ENCODE measurements around the gene RASIP1. TPM values are rescaled to one million over a fixed set of nuclear protein-coding genes. Genes with fewer than 3 reads are reported as not detected.
"Not testable (repeated sequence)": the region's sequence is repeated elsewhere in the genome, so short reads cannot be mapped to it uniquely, and the experiment has no call there.

RASIP1 gene
- total RNA-seq, 1 experiment from 2014 or later, result 0.14 TPM

DNA sequence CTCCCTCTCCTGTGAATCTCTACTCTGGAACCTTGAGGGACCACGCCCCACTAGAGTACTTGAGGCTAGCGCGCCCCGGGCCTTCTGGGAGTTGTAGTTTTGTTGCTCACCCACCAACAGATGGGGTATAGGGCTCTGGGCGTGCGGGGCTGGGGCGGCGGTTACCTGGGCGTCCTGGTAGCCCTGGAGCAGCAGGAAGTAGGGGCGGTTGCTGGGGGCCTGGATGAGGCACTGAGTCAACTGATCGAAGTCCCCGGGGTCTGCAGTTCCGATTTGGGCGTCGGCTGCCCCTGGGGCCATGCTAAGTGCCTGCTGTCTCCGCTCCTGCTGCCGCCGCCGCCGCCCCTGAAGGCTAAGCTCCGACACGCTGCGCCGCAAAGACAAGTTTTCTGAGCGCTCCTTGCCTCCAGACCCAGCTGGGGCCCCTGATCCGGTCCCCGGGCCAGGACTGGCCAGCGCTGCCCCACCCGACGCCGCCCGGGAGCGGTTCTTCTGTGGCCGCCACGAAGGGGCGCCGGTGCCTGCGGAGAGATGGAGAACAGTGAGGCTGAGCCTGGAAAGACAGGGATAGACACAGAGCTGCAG is 5.3 kb downstream of the RASIP1 start:
- DNase-seq (ENCODE audit: low spot score), result no peak

DNA sequence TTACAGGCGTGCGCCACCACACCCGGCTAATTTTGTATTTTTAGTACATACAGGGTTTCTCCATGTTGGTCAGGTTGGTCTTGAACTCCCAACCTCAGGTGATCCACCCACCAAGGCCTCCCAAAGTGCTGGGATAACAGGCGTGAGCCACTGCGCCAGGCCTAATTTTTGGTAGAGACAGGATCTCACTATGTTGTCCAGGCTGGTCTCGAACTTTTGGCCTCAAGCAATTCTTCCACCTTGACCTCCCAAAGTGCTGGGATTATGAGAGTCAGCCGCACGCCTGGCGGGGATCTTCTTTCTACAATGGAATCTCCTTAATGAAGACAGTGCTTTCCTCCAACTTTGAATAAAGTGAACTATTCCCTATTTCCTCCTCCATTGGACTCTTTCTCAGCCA is 5.8 kb downstream of the RASIP1 start:
- no peak for DNase-seq (ENCODE audit: low spot score)

DNA sequence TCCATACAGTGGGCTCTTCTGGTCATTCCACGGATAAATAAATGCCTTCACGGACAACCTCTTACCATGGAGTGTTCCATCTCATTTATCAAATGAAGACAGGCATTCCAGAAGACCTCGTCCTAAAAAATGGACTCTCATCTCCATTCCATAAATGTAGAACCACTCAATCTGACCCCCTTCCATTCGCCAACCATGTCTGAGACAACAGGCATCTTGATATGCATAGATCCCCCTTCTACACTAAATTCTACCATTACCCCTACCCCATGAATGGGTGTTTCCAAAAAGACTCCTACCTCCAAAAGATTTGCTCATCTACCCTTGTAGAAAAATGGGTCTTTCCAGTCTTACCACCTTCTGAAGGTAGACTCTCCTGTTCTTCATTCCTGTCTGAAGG is 9.0 kb downstream of the RASIP1 start:
- no peak for DNase-seq (ENCODE audit: low spot score)

DNA sequence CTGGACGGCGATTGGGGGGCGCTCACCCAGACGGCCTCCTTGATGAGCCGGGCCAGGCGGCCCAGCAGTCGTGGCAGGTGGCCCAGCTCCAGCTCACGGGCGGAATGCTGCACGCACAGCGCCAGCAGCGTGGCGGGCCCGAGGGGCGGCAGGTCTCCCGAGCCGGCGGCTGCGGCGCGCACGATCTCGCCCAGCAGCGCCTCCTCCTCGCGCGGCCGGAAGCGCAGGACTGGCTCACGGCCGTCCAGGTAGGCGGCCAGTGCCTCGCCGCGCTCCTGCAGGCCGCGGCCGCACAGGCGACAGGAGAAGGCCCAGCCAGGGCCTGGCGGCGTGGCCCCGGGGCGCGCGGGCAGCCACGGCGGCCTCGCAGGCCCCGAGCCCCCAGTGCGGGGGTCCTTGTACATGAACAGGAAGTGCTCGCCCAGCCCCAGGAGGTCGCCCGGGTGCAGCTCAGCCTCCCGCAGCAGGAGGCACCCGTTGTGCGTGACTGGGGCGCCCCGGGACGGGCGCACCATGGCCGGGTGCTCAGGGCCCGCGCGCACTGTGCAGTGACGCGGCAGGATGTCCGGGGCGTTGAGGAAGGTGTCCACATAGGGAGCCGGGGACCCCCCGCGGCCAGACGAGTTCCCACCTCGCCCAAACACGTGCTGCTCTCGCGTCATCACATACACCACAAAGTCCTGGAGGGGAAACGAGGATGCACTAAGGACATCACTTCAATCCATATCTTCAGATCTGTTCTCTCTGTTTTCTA is 11.3 kb downstream of the RASIP1 start:
- no peak for DNase-seq (ENCODE audit: low spot score)

DNA sequence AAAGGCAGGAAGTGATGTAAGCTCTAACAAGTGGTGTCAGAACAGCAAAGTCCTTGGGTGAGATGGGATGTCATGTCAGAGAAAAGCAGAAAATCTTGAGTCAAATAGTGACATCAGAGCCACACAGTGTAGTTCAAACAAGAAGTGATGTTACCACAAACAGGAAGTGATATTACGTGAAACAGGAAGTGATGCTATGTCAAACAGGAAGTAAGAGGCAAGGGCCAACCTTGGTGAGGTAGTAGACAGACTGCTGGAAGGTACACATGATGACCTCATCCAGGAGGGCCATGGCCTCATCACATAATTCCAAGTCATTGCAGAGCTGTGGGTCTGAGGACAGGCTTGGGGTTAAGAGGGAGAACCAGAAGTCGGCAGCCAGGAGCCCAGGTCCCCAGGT is 13.9 kb downstream of the RASIP1 start:
- DNase-seq (ENCODE audit: low spot score), result peak; percentile 48

DNA sequence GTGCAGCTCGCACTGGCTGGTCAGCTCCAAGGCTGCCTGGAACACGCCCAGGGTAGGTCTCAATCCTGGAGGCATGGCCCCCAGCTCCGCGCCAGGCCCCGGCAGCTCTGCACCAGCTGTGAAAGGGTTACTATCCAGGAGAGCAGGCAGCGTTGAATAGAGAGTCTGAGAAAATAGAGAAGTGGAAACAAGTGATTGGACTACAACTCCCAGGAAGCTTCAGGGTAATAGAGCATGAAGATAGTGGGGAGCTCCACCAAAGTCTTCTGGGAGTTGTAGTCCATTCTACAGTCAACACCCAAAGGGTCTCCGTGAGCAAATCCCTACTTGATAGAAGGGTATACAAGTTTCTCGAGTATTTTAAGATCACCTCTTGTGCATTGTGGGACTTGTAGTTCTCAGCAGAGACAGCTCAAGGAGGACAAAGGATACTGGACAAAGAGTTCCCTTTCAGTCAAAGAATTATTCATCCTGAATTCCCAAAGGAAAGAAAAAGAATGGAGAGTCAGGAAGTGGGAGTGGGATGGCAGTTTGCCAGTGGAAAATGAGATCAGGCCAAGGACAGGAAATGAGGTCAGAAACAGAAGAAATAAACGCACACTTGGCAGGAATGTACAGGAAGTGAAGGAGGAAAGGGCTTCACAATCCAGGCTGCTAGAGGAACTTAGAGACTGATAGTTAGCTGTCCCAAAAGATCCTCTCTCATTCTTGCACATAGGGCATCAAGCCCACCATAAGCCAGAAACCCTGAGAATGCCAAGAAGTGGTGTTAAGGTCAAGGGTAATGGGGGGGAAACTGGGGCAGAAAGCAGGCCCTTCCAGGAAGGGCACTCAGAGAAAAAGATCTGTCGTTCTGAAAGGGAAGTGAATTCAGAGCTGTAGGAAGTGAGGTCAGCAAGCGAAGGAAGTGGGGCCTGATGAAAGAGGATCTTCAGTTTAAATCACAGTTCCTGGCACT is 15.3 kb downstream of the RASIP1 start:
- DNase-seq (ENCODE audit: low spot score), result peak; percentile 96

DNA sequence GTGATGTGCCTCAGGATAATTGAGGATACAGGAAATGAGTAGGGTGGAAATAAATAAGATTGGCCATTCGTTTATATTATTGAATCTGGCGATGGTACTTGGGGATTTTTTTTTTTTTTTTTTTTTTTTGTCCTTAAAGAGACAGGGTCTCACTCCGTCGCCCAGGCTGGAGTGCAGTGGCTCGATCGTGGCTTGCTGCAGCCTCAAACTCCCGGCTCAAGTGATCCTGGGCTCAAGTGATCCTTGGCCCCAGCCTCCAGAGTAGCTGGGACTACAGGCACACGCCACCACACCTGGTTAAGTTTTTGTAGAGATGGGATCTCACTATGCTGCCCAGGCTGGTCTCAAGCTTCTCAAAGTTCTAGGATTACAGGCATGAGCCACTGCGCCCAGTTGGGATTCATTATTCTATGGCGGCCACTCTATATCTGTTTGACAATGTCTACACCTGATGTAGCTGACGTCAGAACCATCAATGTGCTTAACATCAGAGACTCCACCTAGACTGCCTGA is 18.2 kb downstream of the RASIP1 start:
- no peak for DNase-seq (ENCODE audit: low spot score)

DNA sequence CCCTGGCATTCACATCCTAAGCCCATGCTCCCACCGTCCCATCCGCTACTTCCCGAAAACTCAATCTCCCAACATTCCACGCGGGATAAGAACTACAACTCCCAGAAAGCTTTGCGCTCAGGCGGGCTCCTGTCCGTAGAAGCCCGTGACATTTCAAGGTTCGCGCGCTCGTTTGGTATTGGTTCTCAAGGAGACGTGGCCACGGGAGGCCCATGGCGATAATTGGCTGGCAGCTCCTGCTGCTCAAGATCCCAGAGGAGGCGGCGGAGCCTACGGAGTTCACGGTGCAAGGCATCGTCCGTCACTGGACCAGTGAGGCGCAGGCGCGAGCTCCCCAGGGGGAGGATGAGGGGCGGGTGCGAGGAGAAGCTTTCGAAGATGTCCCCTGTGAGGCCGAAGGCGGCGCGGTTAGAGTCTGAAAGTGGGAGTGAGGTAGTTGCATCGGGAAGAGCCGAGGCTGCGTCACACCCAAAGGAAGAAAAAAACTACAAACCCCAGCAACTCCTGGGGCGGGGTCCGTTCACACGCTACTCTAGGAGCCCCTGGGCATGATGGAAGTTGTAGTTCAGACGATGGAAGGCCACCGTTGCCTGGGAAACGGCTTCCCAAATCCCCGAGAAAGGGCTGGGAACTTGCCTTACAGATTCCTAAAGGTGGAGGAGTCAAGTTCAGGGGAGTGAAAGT is 19.7 kb downstream of the RASIP1 start:
- DNase-seq (ENCODE audit: low spot score), result peak; percentile 100

DNA sequence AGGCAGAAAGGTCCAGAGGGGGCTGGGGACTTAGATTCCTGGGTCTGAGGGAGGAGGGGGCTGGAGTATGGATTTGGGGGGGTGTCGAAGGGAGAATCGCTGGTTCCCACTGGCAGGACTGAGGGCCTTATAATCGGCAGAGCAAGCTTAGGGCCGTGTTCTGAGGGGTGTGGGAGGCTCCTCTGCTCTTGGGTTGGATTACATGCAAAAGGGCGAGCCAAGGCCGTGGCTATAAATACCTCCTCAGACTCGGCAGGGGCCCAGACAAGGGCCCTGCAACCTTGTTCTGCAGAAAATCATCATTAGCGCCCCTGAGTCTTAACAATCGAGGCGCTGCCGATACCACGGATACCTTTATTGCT is 20.2 kb downstream of the RASIP1 start:
- DNase-seq (ENCODE audit: low spot score), result no peak

DNA sequence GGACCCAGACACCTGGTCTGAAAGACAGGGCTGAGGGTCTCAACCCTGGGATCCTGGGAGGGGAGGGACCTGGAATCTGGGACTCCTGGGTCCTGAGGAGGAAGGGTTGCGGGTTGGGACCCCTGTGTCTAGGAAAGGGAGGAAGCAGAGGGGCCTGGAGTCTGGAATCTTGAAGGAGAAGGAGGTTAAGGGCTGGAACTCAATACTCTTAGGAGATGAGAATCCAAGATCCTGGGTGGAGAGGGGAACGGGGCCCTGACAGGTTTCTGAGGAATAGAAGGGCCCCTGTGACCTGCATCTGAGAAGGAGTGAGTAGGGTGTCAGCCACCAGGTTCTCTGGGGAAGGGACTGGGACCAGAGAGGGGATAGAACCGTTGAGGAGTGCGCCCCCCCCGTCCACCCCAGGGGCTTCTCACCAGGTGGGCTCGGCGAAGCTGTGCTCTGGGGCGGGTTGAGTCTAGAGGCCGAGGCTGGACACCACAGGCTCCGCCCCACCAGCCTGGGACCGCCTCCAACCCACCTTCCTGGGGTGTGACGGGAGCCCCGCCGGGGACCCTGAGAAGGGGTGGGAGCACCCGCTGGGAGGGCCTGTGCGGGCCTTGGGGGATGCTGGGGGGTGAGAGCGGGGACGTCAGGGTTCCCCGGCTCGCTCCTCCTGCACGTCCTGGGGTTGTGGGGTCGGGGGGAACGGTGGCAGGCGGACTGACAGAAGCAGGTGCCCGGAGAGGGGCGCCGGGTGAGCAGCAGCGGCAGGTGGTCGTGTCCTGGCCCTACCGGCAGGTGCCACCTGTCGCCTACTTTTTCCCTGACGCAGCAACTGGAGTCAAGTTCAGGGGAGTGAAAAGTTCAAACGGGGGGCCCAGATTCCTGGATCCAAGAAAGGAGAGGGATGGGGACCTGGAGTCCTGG is 20.9 kb downstream of the RASIP1 start, which contains the start of gene MAMSTR:
Gene MAMSTR (minus strand): TSS at position 463 of the 909 bp plus-strand sequence. CDS start 694 bp downstream, outside the sequence.
- DNase-seq (ENCODE audit: low spot score), result no peak

DNA sequence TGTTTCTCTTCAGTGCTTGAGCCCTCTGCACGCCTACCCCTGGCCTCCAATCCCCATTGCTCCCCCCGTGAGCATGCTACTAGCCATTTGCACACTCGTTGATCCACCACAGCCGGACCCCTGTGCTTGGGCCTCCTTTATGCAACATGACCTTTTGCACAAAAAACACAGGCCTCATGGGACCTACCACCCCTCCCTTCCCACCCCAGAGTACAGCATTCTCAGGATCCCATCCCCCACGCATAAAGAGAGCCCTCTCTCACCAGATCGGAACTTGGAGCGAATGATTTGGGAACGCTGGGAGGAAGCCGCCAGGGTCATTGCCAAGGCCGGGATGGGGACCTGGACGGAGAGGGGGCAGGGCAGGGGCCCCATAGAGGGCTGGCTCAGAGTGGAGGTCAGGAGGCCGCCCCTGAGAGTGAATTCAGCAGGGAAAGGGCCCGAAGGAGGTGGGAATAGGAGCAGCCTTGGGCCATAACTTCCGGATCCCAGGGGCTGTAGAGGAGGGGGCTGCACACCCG is 21.6 kb downstream of the RASIP1 start:
- no peak for DNase-seq (ENCODE audit: low spot score)

DNA sequence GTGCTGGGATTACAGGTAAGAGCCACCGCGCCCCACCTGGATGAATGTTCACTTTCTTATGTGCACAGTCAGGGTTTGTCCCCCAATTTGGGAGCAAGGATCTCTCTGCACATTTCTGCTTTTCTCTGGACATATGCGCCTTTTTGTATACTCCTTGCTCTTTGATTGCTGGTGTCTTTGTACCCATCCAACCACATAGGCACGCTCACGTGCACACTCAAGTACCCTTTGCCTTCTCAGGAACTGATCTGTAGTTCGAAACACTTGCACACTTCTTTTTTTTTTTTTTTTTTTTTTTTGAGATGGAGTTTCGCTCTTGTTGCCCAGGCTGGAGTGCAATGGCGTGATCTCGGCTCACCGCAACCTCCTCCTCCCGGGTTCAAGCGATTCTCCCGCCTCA is 22.3 kb downstream of the RASIP1 start:
- not testable (repeated sequence) for DNase-seq (ENCODE audit: low spot score)

DNA sequence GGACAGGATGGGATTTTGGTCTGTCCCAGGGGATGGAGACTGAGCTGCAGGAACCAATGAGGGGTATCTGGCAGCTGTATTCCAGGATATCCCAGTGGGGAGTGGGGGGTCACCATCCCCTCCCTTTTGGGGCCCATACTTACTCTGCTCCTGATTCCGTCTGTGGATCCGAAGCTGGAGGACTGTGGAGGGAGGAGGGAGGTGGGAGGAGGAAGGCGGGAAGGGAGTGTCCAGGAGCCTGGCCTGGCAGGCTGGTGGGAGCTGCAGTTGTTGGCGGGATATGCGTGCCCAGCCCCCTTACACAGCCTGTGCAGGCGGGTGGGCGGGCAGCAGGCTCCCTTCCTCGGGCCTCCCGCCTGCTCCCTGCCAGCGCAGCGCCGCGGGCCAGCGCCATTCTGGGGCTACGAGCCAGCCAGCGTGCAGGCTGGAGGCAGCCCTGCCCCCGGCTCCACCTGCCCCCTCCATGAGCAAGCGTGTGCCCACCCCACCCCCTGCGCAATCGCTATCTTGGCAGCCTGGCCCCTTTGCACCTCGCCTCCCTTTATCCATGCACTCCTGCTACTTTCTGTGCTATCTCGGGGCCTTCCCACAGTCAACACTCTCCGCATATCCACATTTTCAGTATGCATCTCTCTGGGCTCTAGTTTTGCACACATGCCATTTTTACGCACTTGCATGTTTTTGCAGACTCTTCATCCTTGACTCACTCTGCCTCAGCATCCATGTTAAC is 23.7 kb downstream of the RASIP1 start:
- peak; percentile 46 for DNase-seq (ENCODE audit: low spot score)

DNA sequence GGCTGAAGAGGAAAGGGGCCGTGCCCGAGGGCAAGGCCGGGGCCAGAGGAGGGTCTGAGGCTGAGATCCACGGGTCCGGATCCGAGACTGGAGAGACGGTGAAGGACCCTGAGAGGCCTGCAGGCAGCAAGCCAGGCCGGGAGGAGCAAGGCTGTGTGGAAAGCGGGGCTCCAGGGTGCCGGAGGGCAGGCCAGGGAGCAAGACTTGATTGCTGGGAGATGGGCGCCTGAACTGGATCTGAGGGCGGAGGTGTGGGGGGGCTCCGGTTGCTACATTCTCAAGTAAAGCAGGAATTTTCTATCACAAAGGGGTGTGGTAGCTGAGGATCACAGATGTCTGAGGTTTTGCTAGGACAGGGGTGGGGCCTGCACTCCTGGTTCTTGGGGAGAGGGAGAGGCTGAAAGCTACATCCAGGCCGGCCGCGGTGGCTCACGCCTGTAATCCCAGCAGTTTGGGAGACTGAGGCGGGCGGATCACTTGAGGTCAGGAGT is 24.7 kb downstream of the RASIP1 start:
- DNase-seq (ENCODE audit: low spot score), result no peak

DNA sequence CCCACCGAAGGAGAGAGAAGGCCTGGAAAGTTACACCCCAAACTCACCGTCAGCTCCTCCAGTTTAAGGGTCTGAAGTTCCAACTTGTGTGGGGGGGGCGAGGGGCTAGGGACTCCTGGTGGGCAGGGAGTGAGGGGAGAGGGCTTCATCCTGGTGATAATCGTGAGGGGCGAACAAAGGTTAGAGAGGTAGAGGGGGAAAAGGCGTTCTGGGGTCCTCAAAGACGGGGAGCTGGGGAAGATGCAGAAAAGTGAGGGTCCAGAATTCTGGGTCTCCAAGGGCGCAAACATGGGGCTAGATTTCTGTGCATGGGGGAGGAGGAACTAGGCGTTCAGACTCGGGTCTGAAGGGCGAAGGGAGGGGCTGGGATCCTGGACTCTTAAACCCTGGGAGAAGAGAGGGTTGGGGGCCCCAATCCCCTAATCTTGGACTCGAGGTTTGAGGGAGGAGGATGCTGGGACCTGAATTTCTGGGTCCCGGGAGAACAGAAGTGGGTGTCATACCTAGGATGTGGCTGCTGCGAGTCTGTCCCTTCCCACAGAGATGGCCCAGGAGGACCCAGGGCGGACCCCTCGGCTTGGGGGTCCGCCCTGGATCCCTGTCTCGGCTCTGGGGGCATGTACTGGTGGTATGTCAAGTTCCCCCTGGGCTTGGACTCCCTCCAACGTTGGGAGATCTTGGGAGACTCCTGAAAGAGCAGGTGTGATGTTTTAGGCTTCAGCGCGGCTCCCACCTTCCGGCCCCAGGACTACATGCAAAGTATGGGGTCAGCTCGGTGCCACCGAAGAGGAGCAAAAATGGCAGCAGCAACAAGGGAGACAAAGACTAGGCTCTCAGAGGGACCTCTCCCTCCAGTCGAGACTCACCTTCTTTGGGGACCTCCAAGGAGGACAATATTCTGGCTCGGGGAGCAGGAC is 25.4 kb downstream of the RASIP1 start:
- DNase-seq (ENCODE audit: low spot score), result no peak

DNA sequence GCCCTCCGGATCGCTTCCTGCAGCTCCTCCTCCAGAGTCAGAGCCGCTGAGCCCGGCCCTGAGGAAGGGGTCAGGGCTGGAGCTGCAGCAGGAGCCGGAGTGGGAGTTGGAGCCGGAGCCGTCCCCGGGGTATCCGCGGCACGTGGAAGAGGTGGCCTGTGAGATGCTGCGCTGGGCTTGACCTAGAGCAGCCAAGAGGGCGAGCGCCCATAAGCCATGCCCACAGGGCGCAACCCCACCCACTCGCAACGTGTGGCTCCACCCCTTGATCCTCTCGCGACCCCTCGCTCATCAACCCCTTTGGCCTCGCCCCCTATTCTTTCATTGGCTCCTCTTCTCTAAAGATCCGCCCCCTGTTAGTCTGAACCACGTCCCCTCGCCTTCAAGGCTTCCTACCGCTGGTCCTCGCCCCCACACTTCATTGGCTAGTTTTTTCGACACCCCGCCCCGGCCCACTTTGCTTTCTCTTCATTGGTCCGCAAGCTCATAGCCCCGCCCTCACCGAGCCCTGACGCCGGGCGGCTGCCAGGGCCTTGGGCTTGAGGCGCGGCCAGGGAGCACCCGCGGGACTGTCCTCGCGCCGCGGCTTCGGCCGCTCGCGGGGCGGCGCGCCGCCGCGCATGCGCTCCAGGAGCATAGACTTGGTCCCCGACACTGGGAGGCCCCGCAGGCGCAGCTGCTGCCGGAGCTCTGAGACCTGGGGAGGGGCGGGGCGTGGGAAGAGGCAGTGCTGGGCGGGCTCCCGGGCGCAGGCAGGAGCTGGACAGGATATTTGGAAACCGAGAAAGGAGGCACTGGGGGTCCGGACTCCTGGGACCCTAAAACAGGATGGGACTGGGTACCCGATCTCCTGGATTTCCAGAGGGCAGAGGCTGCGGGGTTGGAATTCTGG is 26.3 kb downstream of the RASIP1 start:
- DNase-seq (ENCODE audit: low spot score), result peak; percentile 100
